ENCODE measurements around the gene TENT4A.

The TENT4A gene

GRCh38 chr5:6759983-6760382 is 46.8 kb downstream of the TENT4A start:
- Histone ChIP-seq H3K27ac (ENCODE audit: low read length) (no peak overlapping the region), H3K36me3 (ENCODE audit: control insufficient read depth in 2 of 2, insufficient read depth in 2 of 2, low read length in 2 of 2) (peaks cover 17 to 24% of the 10 kb centered on the region in 2 donors), H3K4me1 (ENCODE audit: control insufficient read depth, insufficient read depth, low read length) (no peaks in the 10 kb centered on the region), H3K4me3 (ENCODE audit: low read length in 2 of 2) (no peak overlapping the region), H3K9me3 (ENCODE audit: control insufficient read depth in 2 of 2, low read length in 2 of 2) (no peaks in the 10 kb centered on the region), H3K27me3 (ENCODE audit: control insufficient read depth in 1 of 2, insufficient read depth in 2 of 2, low read length in 2 of 2) (no peaks in the 10 kb centered on the region), H3K9ac (ENCODE audit: low read length in 2 of 2) (no peak overlapping the region)

- Histone ChIP-seq H3K36me3 (ENCODE audit: control insufficient read depth in 2 of 2, insufficient read depth in 2 of 2, low read length in 2 of 2) (peaks cover 12 to 19% of the 10 kb centered on the region in 2 donors), H3K4me3 (ENCODE audit: low read length in 2 of 2) (no peak overlapping the region), H3K9ac (ENCODE audit: low read length in 2 of 2) (no peak overlapping the region)
These were observed 47.5 kb downstream of the TENT4A start for GRCh38 chr5:6760686-6761085.

GRCh38 chr5:6761333-6761732 is 48.1 kb downstream of the TENT4A start:
- Histone ChIP-seq H3K27ac (ENCODE audit: low read length) (no peak overlapping the region), H3K4me3 (ENCODE audit: low read length in 2 of 2) (no peak overlapping the region), H3K4me1 (ENCODE audit: control insufficient read depth, insufficient read depth, low read length) (peaks cover 9% of the 10 kb centered on the region), H3K36me3 (ENCODE audit: control insufficient read depth in 2 of 2, insufficient read depth in 2 of 2, low read length in 2 of 2) (peaks cover 6 to 13% of the 10 kb centered on the region in 2 donors), H3K9ac (ENCODE audit: low read length in 2 of 2) (no peak overlapping the region), H3K27me3 (ENCODE audit: control insufficient read depth in 1 of 2, insufficient read depth in 2 of 2, low read length in 2 of 2) (no peaks in the 10 kb centered on the region), H3K9me3 (ENCODE audit: control insufficient read depth in 2 of 2, low read length in 2 of 2) (no peaks in the 10 kb centered on the region)

More at GRCh38 chr5:6760686-6761085, 47.5 kb downstream of the TENT4A start:
- H3K27me3 ChIP-seq (ENCODE audit: control insufficient read depth in 1 of 2, insufficient read depth in 2 of 2, low read length in 2 of 2), result no peaks in the 10 kb centered on the region
- no peaks in the 10 kb centered on the region for H3K9me3 ChIP-seq (ENCODE audit: control insufficient read depth in 2 of 2, low read length in 2 of 2)
- no peak overlapping the region for H3K27ac ChIP-seq (ENCODE audit: low read length)
- peaks cover 3% of the 10 kb centered on the region for H3K4me1 ChIP-seq (ENCODE audit: control insufficient read depth, insufficient read depth, low read length)

- no peak overlapping the region for H3K27ac ChIP-seq (ENCODE audit: low read length)
- H3K27me3 ChIP-seq (ENCODE audit: control insufficient read depth in 1 of 2, insufficient read depth in 2 of 2, low read length in 2 of 2), result no peaks in the 10 kb centered on the region
- H3K4me1 ChIP-seq (ENCODE audit: control insufficient read depth, insufficient read depth, low read length), result peaks cover 15% of the 10 kb centered on the region
- no peaks in the 10 kb centered on the region for H3K9me3 ChIP-seq (ENCODE audit: control insufficient read depth in 2 of 2, low read length in 2 of 2)
- peaks cover 2 to 9% of the 10 kb centered on the region in 2 donors for H3K36me3 ChIP-seq (ENCODE audit: control insufficient read depth in 2 of 2, insufficient read depth in 2 of 2, low read length in 2 of 2)
- no peak overlapping the region for H3K4me3 ChIP-seq (ENCODE audit: low read length in 2 of 2)
- no peak overlapping the region for H3K9ac ChIP-seq (ENCODE audit: low read length in 2 of 2)
These were observed 48.9 kb downstream of the TENT4A start for GRCh38 chr5:6762116-6762515.

- Histone ChIP-seq H3K36me3 (ENCODE audit: control insufficient read depth in 2 of 2, insufficient read depth in 2 of 2, low read length in 2 of 2) (peaks cover 0 to 9% of the 10 kb centered on the region in 2 donors), H3K27me3 (ENCODE audit: control insufficient read depth in 1 of 2, insufficient read depth in 2 of 2, low read length in 2 of 2) (no peaks in the 10 kb centered on the region), H3K9ac (ENCODE audit: low read length in 2 of 2) (no peak overlapping the region), H3K4me1 (ENCODE audit: control insufficient read depth, insufficient read depth, low read length) (peaks cover 15% of the 10 kb centered on the region), H3K4me3 (ENCODE audit: low read length in 2 of 2) (no peak overlapping the region), H3K9me3 (ENCODE audit: control insufficient read depth in 2 of 2, low read length in 2 of 2) (no peaks in the 10 kb centered on the region), H3K27ac (ENCODE audit: low read length) (no peak overlapping the region)
These were observed 49.5 kb downstream of the TENT4A start for GRCh38 chr5:6762697-6763096.

- H3K4me3 ChIP-seq (ENCODE audit: low read length in 2 of 2), result no peak overlapping the region
These were observed 50.0 kb downstream of the TENT4A start for GRCh38 chr5:6763191-6763590.

GRCh38 chr5:6765612-6766525 is 52.6 kb downstream of the TENT4A start:
- peak overlapping the region in 1 of 2 donors; percentile 47 for H3K4me3 ChIP-seq (ENCODE audit: low read length in 2 of 2)

More at GRCh38 chr5:6763191-6763590, 50.0 kb downstream of the TENT4A start:
- Histone ChIP-seq H3K27ac (ENCODE audit: low read length) (no peak overlapping the region), H3K4me1 (ENCODE audit: control insufficient read depth, insufficient read depth, low read length) (peaks cover 15% of the 10 kb centered on the region), H3K27me3 (ENCODE audit: control insufficient read depth in 1 of 2, insufficient read depth in 2 of 2, low read length in 2 of 2) (no peaks in the 10 kb centered on the region), H3K9ac (ENCODE audit: low read length in 2 of 2) (no peak overlapping the region), H3K9me3 (ENCODE audit: control insufficient read depth in 2 of 2, low read length in 2 of 2) (no peaks in the 10 kb centered on the region), H3K36me3 (ENCODE audit: control insufficient read depth in 2 of 2, insufficient read depth in 2 of 2, low read length in 2 of 2) (peaks cover 0 to 5% of the 10 kb centered on the region in 2 donors)

GRCh38 chr5:6766604-6767093 is 53.4 kb downstream of the TENT4A start:
- no peak overlapping the region for H3K27ac ChIP-seq (ENCODE audit: low read length)
- H3K4me1 ChIP-seq (ENCODE audit: control insufficient read depth, insufficient read depth, low read length), result peaks cover 15% of the 10 kb centered on the region
- H3K4me3 ChIP-seq (ENCODE audit: low read length in 2 of 2), result peak overlapping the region in 1 of 2 donors; percentile 47
- H3K27me3 ChIP-seq (ENCODE audit: control insufficient read depth in 1 of 2, insufficient read depth in 2 of 2, low read length in 2 of 2), result no peaks in the 10 kb centered on the region
- H3K36me3 ChIP-seq (ENCODE audit: control insufficient read depth in 2 of 2, insufficient read depth in 2 of 2, low read length in 2 of 2), result no peaks in the 10 kb centered on the region
- H3K9ac ChIP-seq (ENCODE audit: low read length in 2 of 2), result no peak overlapping the region
- no peaks in the 10 kb centered on the region for H3K9me3 ChIP-seq (ENCODE audit: control insufficient read depth in 2 of 2, low read length in 2 of 2)

More at GRCh38 chr5:6765612-6766525, 52.6 kb downstream of the TENT4A start:
- peaks cover 15% of the 10 kb centered on the region for H3K4me1 ChIP-seq (ENCODE audit: control insufficient read depth, insufficient read depth, low read length)
- H3K9ac ChIP-seq (ENCODE audit: low read length in 2 of 2), result peak overlapping the region in 1 of 2 donors; percentile 42
- H3K27ac ChIP-seq (ENCODE audit: low read length), result no peak overlapping the region
- no peaks in the 10 kb centered on the region for H3K36me3 ChIP-seq (ENCODE audit: control insufficient read depth in 2 of 2, insufficient read depth in 2 of 2, low read length in 2 of 2)
- H3K9me3 ChIP-seq (ENCODE audit: control insufficient read depth in 2 of 2, low read length in 2 of 2), result no peaks in the 10 kb centered on the region
- no peaks in the 10 kb centered on the region for H3K27me3 ChIP-seq (ENCODE audit: control insufficient read depth in 1 of 2, insufficient read depth in 2 of 2, low read length in 2 of 2)

- Histone ChIP-seq H3K9ac (ENCODE audit: low read length in 2 of 2) (no peak overlapping the region), H3K27ac (ENCODE audit: low read length) (no peak overlapping the region), H3K27me3 (ENCODE audit: control insufficient read depth in 1 of 2, insufficient read depth in 2 of 2, low read length in 2 of 2) (no peaks in the 10 kb centered on the region), H3K4me1 (ENCODE audit: control insufficient read depth, insufficient read depth, low read length) (peaks cover 15% of the 10 kb centered on the region), H3K36me3 (ENCODE audit: control insufficient read depth in 2 of 2, insufficient read depth in 2 of 2, low read length in 2 of 2) (no peaks in the 10 kb centered on the region), H3K9me3 (ENCODE audit: control insufficient read depth in 2 of 2, low read length in 2 of 2) (no peaks in the 10 kb centered on the region), H3K4me3 (ENCODE audit: low read length in 2 of 2) (no peak overlapping the region)
These were observed 54.3 kb downstream of the TENT4A start for GRCh38 chr5:6767481-6768063.

- H3K9ac ChIP-seq (ENCODE audit: low read length in 2 of 2), result no peak overlapping the region
- H3K4me3 ChIP-seq (ENCODE audit: low read length in 2 of 2), result no peak overlapping the region
- H3K9me3 ChIP-seq (ENCODE audit: control insufficient read depth in 2 of 2, low read length in 2 of 2), result no peaks in the 10 kb centered on the region
- peaks cover 15% of the 10 kb centered on the region for H3K4me1 ChIP-seq (ENCODE audit: control insufficient read depth, insufficient read depth, low read length)
- H3K27ac ChIP-seq (ENCODE audit: low read length), result no peak overlapping the region
- H3K36me3 ChIP-seq (ENCODE audit: control insufficient read depth in 2 of 2, insufficient read depth in 2 of 2, low read length in 2 of 2), result no peaks in the 10 kb centered on the region
- H3K27me3 ChIP-seq (ENCODE audit: control insufficient read depth in 1 of 2, insufficient read depth in 2 of 2, low read length in 2 of 2), result no peaks in the 10 kb centered on the region
These were observed 55.5 kb downstream of the TENT4A start for GRCh38 chr5:6768590-6769230.

Data from stomach smooth muscle (tissue), 2 donors.